GM18951 (cell line): Measurements from ENCODE around the gene SYT1.

ENCODE experiments used
- POLR2A ChIP-seq: IDR thresholded peaks from 4 replicates; pipeline ENCODE4 v1.6.1; 2011; ENCODE audit warnings: mild to moderate bottlenecking; ENCODE audit not compliant: insufficient read length, insufficient read depth; ENCODE audit errors: extremely low read depth
- in situ Hi-C: fragments of 300-500 bp; cut with MboI; formaldehyde crosslinking; loops from one replicate; pipeline ENCODE4 v1.12.0; 2022; ENCODE audit warnings: low sequenced_read_pairs, mixed read lengths, inconsistent platforms; ENCODE audit not compliant: unreplicated experiment

Gene SYT1

DNA sequence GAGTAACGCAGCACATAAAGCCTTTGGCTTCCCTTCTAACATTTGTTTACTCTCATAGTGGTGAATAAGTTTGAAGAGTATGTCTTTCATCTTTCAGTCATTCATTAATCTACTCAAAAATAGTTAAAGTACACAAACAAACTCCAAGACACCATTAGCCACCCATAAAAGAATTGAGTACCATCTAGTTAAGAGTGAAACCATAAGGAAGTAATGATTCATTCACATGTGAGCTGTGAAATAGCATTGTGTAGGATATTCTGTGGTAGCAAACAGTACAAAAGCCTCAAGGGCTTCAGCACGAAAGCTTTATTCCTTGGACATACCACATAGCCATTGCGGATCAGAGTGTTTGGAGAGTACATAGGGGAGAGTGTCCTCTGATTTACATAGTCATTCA lies 13.9 kb downstream of the SYT1 start:
- in situ Hi-C loops: no loop called here
- no peak for TF ChIP-seq POLR2A

DNA sequence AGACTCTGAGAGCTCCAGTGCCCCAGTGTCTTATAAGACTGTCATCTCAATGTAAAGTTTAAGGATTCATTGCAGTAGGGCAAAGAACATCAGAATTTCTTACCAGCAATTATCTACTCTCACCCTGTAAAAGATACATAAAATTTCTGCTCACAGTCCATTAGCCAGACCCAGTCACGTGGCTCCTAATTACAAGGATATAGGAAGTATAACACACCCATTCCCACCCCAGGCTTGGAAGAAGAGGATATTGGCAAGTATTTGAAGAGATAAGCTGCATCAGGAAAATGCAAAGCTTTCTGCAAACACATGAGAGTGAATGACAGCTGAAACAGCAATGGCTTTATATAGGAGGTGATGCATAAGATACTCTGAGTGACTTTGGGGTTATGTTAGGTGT lies 14.3 kb downstream of the SYT1 start:
- no peak for TF ChIP-seq POLR2A
- in situ Hi-C loops: no loop called here

- no peak for TF ChIP-seq POLR2A
- in situ Hi-C loops: no loop called here
These were observed 15.5 kb downstream of the SYT1 start for GRCh38 chr12:78880078-78880477.

GRCh38 chr12:78881685-78882084 lies 17.1 kb downstream of the SYT1 start:
- no peak for TF ChIP-seq POLR2A
- in situ Hi-C loops: no loop called here

- in situ Hi-C loops: no loop called here
- no peak for TF ChIP-seq POLR2A
These were observed 20.9 kb downstream of the SYT1 start for GRCh38 chr12:78885466-78885865.

DNA sequence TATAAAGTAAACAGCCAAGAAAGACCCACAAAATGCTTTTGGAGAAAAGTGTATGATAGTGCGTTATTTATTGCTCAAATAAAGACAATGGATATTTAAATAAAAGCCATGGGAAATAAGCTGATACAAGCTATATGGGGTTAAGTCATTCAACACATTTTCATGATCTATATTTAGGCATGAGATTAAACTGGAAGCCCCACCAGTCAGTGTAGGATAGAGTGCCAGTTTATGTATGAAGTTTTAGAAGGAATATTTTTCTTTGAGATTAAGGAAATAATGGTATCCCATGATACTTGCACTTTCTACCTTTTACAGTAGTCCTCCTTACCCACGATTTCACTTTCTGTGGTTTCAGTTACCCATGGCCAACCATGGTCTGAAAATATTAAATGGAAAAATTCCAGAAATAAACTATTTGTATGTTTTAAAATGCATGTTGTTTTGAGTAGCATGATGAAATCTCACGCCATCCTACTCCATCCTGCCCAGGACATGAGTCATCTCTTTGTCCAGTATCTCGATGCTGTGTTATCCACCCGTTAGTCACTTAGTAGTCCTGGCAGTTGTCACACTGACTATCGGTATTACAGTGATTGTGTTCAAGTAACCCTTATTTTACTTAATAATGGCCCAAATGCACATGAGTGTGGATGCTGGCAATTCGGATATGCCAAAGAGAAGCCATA lies 22.3 kb downstream of the SYT1 start:
- in situ Hi-C loops: no loop called here
- no peak for TF ChIP-seq POLR2A

GRCh38 chr12:78887444-78887843 lies 22.9 kb downstream of the SYT1 start:
- in situ Hi-C loops: no loop called here
- TF ChIP-seq POLR2A: no peak

GRCh38 chr12:78888568-78888967 lies 24.0 kb downstream of the SYT1 start:
- no peak for TF ChIP-seq POLR2A

GRCh38 chr12:78891646-78892353 lies 27.2 kb downstream of the SYT1 start:
- no peak for TF ChIP-seq POLR2A
- in situ Hi-C loops: no loop called here

More at GRCh38 chr12:78888568-78888967, 24.0 kb downstream of the SYT1 start:
- in situ Hi-C loops: no loop called here

- TF ChIP-seq POLR2A: no peak
- in situ Hi-C loops: no loop called here
These were observed 33.8 kb downstream of the SYT1 start for GRCh38 chr12:78898416-78898815.

- in situ Hi-C loops: no loop called here
These were observed 50.3 kb downstream of the SYT1 start for GRCh38 chr12:78914859-78915331.

DNA sequence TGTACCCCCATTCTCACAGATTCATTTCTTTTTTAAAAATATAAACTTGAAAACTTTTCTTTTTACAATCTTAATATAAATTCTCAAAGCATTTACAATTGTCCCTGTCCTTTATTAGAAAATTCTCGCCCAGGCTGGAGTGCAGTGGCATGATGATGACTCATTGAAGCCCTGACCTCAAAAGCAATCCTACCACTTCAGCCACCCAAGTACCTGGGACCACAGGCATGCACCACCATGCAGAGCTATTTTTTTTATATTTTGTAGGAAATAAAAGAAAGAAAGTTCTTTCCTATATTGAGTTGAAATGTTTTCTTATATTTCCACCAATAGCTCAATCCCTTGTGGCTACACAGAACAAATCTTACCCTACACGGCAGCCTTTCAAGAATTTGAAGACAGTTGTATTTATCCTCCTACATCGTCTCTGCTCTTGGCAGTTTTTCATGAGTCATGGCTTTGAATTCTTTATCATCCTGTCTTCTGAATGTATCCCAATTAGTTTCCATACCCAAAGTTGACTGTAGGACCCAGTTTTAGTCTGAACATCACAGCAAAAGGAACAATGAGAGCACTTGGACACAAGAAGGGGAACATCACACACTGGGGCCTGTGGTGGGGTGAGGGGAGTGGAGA lies 52.4 kb downstream of the SYT1 start:
- in situ Hi-C loops: no loop called here
- no peak for TF ChIP-seq POLR2A

More at GRCh38 chr12:78914859-78915331, 50.3 kb downstream of the SYT1 start:
- TF ChIP-seq POLR2A: no peak

DNA sequence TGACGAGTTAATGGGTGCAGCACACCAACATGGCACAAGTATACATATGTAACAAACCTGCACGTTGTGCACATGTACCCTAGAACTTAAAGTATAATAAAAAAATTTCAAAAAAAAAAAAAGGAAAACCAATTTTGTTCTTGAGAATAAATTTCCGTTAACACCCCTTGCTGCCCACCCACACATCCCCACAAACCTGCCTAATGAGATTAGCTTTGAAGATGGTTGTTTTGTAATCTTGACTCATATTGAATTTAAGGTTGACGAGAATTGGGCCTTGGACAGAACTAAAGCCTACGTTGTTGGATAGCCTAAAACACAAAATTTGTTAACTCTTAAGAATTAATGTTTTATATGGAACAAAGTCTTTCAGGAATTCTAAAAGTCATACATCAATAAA lies 52.9 kb downstream of the SYT1 start:
- TF ChIP-seq POLR2A: no peak
- in situ Hi-C loops: no loop called here

GRCh38 chr12:78918268-78918667 lies 53.7 kb downstream of the SYT1 start:
- in situ Hi-C loops: no loop called here
- TF ChIP-seq POLR2A: no peak
